ENCODE results near the gene SPAG16.

DNA sequence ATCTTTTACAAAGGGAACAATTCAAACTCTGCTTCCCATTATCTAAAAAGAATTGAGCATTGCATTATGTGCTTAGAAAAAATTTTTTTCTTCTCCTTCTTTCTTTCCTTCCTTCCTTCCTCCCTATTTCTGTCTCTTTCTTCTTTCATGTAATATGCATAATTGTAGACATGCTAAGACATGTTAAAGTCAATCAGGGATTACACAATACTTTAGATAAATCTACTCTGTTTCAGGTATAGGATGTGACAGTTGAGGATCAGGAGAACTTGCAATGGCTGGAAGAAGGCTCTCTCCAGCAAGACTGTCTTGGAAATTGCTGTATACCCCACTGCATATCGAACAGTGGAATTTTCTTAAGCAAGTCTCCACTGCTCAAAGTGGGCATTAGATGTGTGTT, 9.0 kb upstream of the SPAG16 start:
- TF ChIP-seq CTCF (IDR thresholded peaks at IDR 0.05) (no peak), POLR2A (IDR thresholded peaks at IDR 0.05) (no peak)
